GM19397 (cell line): ENCODE data around the gene MROH7.

Source experiments
- ATAC-seq: cut with Tn5 transposase; IDR thresholded peaks from one replicate; pipeline ENCODE4 v1.9.1; 2021; ENCODE audit warnings: mild to moderate bottlenecking, moderate library complexity; ENCODE audit not compliant: unreplicated experiment

Gene MROH7

DNA sequence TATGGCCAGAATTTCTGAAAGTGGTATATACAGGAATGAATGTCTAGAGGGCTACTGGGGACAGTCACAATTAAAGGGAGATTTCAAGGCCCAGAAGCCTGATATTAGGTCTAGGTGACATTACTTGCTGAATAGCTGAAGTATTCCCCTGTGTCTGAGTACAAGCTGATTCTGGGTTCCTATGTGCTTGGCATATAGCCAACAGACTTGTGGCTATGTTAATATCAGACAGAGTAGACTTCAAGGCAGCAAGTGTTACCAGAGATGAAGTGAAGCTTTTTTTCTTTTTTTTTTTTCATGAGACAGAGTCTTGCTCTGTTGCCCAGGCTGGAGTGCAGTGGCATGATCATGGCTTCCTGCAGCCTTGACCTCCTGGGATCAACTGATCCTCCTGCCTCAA lies 82.4 kb downstream of the MROH7 start:
- no peak for ATAC-seq

DNA sequence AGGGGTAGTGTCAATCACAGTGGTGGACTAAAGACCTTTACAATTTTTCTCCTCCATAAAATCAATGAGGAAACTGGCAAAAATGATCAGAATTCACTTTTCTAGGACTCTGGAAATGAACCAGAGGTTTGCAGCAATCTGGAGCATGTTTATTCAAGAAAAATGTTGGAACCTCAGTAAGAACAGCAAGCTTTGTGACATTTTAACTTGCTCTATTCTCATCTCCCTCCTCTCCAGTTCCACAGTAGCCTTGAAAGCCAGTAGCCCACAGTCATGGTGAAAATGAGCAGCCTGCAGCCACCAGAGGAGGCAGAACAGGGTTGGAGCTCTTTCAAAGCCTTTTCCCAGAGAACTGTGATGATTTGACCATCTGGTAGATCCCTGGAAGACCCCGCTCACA lies 83.2 kb downstream of the MROH7 start:
- no peak for ATAC-seq

DNA sequence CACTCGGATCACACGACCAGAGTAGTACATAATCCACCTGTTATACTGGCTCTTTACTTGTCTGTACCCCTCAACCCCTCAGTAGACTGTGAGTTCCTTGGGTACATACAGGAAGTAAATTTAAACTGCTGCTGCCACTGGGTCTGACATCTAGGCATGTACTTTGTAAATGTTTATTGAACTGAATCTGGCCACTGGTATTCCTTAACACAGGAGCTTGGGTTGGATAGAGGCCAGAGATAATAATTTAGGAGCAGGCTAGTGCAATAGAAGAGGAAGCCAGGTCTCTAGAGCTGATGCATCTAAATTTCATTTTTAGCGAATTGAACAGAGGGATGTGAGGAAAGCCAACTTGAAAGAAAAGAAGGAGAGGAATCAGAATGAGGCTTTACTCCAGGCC lies 86.4 kb downstream of the MROH7 start:
- ATAC-seq: no peak

DNA sequence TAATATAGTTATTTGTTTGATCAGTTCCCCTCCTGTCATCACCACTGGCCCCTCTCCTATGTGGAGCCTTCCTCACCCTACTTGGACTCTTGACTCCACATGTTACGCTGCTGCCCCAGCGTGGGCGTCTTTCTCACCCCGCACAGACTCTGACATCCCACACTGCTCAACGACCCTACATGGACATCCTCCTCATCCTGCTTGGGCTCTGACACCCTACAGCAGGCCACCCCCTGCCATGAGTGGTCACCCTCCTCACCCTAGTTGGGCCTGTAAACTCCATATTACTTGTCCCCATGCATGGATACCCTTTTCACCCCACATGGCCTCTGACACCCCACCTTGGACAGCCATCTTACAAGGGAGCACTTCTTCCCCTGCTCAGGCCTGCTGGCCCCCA lies 95.1 kb downstream of the MROH7 start:
- ATAC-seq: no peak

DNA sequence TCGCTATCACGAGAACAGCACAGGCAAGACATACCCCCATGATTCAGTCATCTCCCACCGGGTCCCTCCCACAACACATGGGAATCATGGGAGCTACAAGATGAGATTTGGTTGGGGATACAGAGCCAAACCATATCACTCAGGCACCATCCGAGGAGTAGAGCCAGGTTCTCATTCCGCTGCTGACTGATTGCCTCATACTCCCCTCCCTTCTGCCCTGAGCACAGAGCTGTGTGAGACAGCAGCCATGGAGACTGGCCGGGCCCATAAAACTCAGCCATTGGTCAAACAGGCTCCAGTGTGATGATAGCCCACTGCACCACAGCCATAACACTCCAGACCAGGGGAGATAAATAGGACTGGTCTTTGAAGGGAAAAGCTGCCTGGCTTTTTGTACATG lies 96.7 kb downstream of the MROH7 start:
- ATAC-seq: no peak

DNA sequence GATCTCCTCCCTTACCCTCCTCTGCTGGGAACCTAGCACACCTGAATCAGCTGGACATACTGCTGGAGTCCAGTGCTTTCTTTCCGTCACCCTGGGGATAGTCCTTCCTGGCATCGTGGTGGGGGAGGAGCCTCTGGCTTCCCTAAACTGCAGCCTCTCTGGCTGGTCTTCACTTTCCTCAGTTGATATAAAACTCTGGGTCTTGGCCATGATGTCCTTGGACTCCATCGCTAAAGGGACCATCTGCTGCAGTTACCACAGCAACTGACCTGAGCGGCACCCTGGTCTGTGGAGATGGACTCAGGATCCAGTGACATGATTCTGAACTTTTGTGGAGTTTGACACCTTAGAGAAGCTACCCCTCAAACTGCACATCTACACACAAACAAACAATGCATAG lies 99.9 kb downstream of the MROH7 start:
- no peak for ATAC-seq

DNA sequence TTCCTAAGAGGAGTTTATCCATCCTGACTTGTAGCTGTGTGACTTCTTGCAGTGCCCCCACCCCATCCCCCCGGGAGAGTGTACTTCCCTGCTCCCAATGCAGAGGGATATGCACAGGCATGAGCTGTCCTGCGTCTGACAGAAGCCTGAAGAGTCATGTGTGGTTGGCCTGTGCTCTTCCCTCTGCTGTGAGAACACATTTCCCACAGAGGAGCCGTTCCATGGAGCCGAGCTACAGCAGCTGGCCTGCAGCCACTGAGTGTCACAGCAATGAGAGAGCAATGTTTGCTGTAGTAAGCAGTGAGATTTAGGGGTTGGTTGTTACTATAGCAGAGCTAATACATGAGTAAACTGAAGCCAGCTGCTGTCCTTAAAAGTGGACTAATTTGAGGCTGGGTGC lies 100.7 kb downstream of the MROH7 start:
- no peak for ATAC-seq

DNA sequence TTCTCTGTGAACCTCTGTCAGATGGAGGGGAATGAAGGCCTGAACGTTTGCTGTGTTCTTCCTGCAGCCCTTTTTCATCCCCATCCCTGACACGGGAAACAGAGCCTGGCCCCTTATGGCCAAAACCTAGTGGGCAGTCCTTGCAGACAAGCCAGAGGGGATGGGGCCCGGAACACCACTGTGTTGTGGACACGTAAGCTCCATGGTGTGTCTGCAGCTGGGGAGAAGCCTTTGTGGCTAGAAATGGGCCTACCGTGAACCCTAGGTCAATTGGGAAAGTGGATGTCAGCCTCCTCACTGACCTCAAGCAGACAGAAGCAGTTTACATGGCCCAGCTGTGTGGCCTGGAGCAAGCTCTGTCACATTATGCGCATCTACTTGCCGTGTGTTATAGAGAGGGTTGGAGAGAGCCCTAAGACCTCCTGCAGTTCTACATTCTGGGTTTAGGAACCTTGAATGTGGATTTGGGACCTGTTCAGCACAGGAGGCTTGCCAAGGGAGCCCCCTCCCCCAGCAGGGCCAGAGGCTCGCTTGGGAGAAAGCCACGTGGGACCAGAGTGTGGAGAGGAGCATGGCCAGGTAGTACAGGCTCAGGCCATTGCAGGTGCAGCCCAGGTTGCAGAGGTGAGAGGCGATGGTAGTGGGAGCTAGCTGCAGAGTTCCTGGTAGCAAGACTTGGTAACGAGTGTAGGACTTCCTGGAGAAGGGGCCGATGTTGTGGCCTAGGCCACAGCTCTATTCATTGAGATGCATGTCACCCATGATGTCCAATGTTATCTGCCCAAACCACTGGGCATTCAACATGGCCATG lies 102.0 kb downstream of the MROH7 start:
- ATAC-seq: no peak

DNA sequence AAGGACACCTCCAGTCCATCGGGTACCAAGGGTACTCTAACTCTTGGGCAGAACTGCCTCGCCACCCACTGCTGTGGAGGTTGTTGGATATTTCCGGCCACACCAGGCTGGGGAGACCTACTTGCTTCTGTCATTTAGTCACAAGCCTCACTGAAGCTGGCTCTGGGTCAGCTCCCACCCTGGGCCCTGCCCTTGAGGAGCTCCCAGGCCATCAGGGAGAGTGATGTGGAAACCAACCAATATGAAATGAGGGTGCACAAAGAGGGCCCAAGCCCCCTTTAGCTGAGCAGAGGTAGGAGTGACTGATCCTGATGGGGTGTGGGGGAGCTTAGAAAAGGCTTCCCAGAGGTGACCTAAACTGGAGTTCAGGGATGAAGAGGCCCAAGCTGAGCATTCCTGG lies 103.1 kb downstream of the MROH7 start:
- ATAC-seq: no peak

DNA sequence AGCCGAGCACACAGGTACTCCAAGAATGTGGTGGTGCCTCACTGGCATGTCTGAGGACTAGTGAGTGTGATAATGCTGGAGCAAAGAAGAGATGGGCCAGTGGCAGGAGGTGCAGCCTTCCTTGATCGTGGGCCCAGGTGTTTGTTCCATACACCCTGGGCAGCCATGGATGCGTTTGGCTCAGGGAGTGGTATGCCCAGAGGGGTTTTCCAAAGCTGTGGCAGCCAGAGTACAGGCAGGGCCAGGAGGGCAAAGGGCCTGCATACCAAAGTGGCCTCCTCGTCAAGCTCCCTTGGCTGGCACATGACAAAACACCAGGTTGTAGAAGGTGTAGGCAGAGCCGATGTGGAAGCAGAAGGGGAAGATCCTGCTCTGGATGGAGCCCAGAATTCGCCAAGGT lies 103.7 kb downstream of the MROH7 start:
- ATAC-seq: no peak

DNA sequence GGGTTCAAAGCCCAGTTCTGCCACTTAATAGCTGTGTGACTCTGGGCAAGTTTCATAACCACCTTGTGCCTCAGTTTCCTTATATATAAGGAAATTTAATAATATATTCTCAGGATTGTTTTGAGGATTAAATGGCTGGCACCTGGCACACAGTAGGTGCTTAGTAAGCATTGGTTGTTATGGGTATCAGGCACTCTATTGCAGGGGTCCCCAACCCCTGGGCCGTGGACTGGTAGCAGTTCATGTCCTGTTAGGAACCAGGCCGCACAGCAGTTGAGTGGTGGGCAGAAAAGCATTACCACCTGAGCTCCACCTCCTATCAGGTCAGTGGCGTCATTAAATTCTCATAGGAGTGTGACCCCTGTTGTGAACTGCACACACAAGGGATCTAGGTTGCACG lies 104.3 kb downstream of the MROH7 start:
- ATAC-seq: no peak

DNA sequence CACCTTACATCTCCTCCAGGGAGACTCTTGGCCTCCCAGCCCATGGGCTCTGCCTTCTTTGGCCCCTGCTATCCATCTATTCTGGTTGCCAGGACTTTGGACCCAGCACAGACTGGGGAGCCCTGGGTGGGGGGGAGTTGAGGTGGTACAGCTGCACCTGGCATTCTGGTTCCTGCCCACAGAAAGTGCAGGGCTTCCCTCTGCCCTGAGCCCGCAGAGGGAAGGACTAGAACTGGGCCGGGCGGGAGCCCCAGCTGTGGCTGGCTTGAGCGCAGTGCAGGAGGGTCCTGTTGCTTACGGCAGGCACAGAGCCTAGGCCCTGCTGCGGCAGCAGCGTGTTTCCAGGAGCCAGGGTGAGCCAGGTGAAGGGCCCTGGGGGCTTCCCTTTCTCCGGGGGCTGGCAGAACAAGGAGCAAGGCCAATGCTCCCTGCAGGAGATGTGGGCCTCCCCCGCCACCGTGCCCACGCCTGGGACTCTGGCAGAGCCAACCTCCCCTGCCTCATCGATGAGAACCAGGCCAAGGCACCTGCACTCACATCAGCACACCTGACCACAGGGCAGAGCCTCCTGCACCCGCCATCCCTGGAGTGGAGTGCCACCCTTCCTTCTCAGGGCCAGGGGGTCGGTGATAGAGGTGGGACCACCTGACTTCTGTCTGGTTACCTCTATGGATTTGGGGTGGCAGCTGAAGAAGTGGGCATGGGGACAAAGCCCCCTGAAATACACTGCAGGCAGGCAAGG lies 106.7 kb downstream of the MROH7 start:
- ATAC-seq: no peak

DNA sequence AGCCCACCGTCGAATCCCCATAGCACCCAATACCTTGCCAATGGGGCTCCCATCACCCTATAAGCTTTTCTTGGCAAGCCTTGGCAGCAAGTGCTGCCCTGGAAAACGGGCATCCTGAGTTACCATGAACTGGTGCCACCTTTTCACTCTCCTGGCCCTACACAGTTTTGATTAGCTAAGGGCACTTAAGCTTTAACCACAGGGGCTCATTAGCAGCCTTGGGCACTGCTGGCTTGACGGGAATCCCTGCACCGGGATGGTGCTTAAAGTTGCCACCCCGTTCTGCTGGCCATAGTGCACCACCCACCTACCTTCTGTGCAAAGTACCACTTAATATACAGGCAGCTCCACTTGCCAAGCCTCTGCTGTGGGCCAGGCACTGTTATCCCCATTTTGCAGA lies 109.0 kb downstream of the MROH7 start:
- no peak for ATAC-seq

DNA sequence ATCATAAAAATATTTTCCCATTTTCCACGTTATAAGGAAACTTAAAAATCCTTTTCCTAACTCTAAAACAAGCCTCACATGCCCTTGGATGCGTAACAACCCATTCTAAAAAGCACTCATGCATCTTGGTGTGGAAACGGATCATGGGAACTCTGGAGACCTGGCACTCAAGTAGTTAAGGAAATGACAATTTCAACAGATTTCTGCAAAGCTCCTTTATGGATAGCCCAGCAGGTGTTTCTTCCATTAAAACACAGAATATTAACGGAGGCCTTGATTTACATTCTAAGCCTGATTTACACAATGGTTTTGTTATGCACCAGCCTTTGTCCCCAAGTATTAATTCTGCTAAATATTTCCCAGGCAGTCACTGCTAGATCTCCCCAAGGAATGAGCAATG lies 109.8 kb downstream of the MROH7 start:
- no peak for ATAC-seq

DNA sequence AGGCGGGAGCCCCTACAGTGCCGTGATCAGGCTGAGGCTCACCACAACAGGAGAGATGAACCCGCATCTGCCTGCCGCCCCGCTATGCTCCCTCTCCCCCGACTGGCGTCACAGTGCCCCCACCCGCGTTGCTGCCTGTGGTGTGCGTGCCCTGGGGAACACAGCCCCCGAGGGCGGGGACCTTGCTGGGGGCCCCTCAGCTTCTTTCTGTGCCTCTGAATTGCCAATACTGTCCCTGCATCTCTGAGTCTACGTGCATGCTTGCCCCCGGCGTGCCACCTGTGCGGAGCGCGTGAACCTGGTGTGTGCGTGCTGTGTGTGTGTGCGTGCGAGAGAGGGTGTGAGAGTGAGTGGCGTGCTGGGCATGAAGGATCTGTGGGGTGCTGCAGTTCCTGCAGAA lies 112.5 kb downstream of the MROH7 start:
- ATAC-seq: no peak

DNA sequence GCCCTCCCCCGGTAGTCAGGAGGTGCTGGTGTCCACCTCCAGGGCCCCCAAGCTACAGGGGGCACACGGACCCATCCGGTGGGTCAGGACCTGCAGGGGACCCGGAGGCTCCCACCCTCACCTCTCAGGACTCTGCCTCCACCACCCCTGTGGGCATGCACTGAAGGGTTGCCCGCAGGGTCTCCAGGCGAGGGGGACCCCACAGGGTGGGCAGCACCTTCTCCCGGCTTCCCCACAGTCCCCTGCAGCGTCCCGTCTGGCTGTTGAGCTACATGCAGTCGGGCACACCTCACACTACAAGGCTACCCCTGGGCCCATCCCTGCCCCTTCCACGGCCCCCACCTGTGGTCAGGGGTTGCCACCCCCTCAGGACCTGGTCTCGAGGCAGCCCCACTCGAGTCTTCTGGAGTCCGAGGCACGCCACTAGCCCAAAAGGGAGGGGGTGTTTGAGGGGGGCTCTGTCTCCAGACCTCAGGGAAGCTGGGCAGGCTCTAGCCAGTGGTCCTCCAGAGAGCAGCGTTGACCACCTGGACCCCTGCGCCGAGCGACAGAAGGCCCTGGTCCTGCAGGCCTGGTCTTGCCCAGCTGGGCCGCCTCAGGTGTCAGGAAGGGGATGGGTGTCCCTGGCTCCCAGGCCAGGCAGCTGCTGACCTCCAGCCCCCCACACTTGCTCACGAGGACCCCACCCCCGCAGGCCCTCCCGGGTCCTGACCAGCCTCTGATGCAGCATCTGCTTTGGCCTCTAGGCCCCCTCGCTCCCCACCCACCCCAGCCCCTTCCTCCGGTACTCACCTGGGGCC lies 113.1 kb downstream of the MROH7 start:
- ATAC-seq: no peak

DNA sequence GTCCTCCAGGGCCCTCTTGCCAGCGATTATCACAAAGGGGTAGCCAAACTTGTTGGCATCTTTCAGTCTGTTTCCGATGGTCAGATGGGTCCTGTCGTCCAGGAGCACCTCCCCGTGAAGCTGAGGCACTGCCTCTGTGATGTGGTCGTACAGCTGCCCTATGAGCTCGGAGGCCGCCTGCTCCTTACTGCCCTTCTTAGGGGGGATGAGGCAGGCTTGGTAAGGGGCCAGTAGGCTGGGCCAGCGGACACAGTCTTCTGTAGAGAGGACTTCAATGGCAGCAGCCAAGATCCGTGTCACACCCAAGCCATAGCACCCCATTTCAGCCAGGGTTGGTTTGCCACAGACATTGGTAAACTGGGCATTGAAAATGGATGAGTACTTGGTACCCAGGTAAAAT lies 116.2 kb downstream of the MROH7 start:
- no peak for ATAC-seq

DNA sequence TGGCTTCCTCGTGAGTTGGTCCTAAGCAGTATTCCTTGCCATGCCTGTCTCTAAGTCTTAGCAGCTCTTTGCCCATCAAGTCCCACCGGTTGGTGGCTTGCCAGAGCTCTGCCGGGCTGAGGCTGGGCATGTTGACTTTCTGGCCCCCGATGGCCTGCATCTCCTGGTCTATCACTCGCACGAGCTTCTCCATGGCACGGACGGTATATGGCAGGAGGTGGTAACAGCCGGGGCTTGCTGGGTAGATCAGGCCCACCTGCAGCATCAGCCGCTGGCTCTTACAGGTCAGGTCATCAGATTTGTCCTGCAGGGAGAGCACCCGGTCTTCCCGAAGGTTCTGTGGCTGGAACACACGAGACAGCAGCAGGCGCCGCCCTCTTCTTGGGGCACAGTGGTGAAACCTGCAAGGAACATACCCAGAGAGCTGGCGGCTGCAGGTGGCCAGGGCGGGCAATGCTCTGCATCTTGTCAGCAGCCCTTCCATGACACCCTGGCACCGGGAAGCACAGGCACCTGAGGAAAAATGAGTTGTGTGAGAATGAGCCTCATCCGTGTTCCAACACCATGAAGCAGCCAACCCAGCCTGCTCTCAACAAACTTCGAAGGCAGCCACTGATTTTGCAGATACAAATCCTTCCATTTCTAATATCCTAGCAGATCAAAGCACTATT lies 117.2 kb downstream of the MROH7 start:
- no peak for ATAC-seq
